HepG2 (cell line): ENCODE measurements around the gene GEMIN2. TPM values are rescaled to one million over a fixed set of nuclear protein-coding genes. Genes with fewer than 3 reads are reported as not detected.

ENCODE experiments used
- ELF3 ChIP-seq: IDR thresholded peaks from 2 replicates; pipeline ENCODE4 v1.6.1; 2016; ENCODE audit warnings: missing genetic modification reagents, missing compliant biosample characterization
- IKZF4 ChIP-seq: sonication (generic); formaldehyde crosslinking; IDR thresholded peaks from 2 replicates; pipeline ENCODE4 v1.5.1; 2020; ENCODE audit warnings: borderline replicate concordance, mild to moderate bottlenecking, low read depth, missing genetic modification reagents; ENCODE audit errors: not compliant biosample characterization
- JUN ChIP-seq: sonication (generic); formaldehyde crosslinking; IDR thresholded peaks from 2 replicates; pipeline ENCODE4 v1.4.0; 2020; ENCODE audit warnings: mild to moderate bottlenecking, missing genetic modification reagents
- NAIF1 ChIP-seq: sonication (generic); formaldehyde crosslinking; IDR thresholded peaks from 2 replicates; pipeline ENCODE4 v1.5.0; 2020; ENCODE audit warnings: mild to moderate bottlenecking, missing genetic modification reagents, borderline replicate concordance
- PHF21A ChIP-seq: sonication (generic); formaldehyde crosslinking; IDR thresholded peaks from 2 replicates; pipeline ENCODE4 v1.5.0; 2020; ENCODE audit warnings: mild to moderate bottlenecking, missing genetic modification reagents
- RARG ChIP-seq: sonication (generic); formaldehyde crosslinking; IDR thresholded peaks from 2 replicates; pipeline ENCODE4 v1.4.0; 2020; ENCODE audit warnings: low read depth, mild to moderate bottlenecking, missing genetic modification reagents
- SIX4 ChIP-seq: sonication (generic); formaldehyde crosslinking; IDR thresholded peaks from 2 replicates; pipeline ENCODE4 v1.4.0; 2020; ENCODE audit warnings: missing genetic modification reagents
- SOX6 ChIP-seq, 2 experiments: fragments of 450-650 bp in 1 of 2; sonication (generic) in 1 of 2; formaldehyde crosslinking in 1 of 2; IDR thresholded peaks; 2 replicates each; pipeline versions ENCODE4 v1.4.0 to v1.6.1; 2017 to 2020; ENCODE audit warnings: antibody characterized with exemption in 1 of 2, mild to moderate bottlenecking in 1 of 2, missing genetic modification reagents in 1 of 2
- TFDP2 ChIP-seq: sonication (generic); formaldehyde crosslinking; IDR thresholded peaks from 2 replicates; pipeline ENCODE4 v1.4.0; 2020; ENCODE audit warnings: missing genetic modification reagents
- ZBTB7B ChIP-seq: sonication (generic); formaldehyde crosslinking; IDR thresholded peaks from 2 replicates; pipeline ENCODE4 v1.4.0; 2020; ENCODE audit warnings: missing genetic modification reagents
- ZFP1 ChIP-seq: IDR thresholded peaks from 2 replicates; pipeline ENCODE4 v1.6.1; 2016
- ZNF224 ChIP-seq: sonication (generic); formaldehyde crosslinking; IDR thresholded peaks from 2 replicates; pipeline ENCODE4 v1.5.0; 2020; ENCODE audit warnings: mild to moderate bottlenecking, missing genetic modification reagents
- ZNF256 ChIP-seq: sonication (generic); formaldehyde crosslinking; conservative IDR thresholded peaks from 2 replicates; pipeline ENCODE4 v1.4.0; 2020; ENCODE audit warnings: missing genetic modification reagents
- ZNF296 ChIP-seq: sonication (generic); formaldehyde crosslinking; conservative IDR thresholded peaks from 2 replicates; pipeline ENCODE4 v1.5.0; 2020; ENCODE audit warnings: mild to moderate bottlenecking, missing genetic modification reagents
- ZNF362 ChIP-seq: sonication (generic); formaldehyde crosslinking; IDR thresholded peaks from 2 replicates; pipeline ENCODE4 v1.4.0; 2020; ENCODE audit warnings: missing genetic modification reagents, mild to moderate bottlenecking, borderline replicate concordance
- ZNF644 ChIP-seq: IDR thresholded peaks from 2 replicates; pipeline ENCODE4 v1.6.1; 2016; ENCODE audit warnings: low read depth
- ZNF674 ChIP-seq: sonication (generic); formaldehyde crosslinking; IDR thresholded peaks from 2 replicates; pipeline ENCODE4 v1.5.0; 2020; ENCODE audit warnings: low read depth, mild to moderate bottlenecking, missing genetic modification reagents
- ZNF740 ChIP-seq: sonication (generic); formaldehyde crosslinking; IDR thresholded peaks from 2 replicates; pipeline ENCODE4 v1.4.0; 2020; ENCODE audit warnings: missing genetic modification reagents
- ZNF772 ChIP-seq: sonication (generic); formaldehyde crosslinking; IDR thresholded peaks from 2 replicates; pipeline ENCODE4 v1.5.0; 2020; ENCODE audit warnings: mild to moderate bottlenecking, missing genetic modification reagents
- polyA plus RNA-seq, 8 experiments: library from polyadenylated mRNA; depleted of rRNA in 3 of 8; stranded (reverse) in 7 of 8; unstranded in 1 of 8; fragments of >200 nt; fragmentation: Illumina TruSeq in 4 of 8; extraction: Trizol in 4 of 8; gene quantifications; 2 replicates each; pipeline versions ENCODE4 v1.2.1 to v1.2.3, GENCODE V29; 2011 to 2016; ENCODE audit warnings: low read depth in 4 of 8, missing spikeins in 1 of 8, mixed read lengths in 1 of 8; ENCODE audit not compliant: insufficient read depth in 1 of 8
- total RNA-seq, 5 experiments: library from RNA; depleted of rRNA; stranded (reverse); fragments of >200 nt; fragmentation: Illumina TruSeq; extraction: Trizol; gene quantifications; 2 replicates each; pipeline ENCODE4 v1.2.3, GENCODE V29; 2016; ENCODE audit warnings: low read depth in 1 of 5
- TF ChIP-seq, protein P1 (sequence below): sonication (generic); formaldehyde crosslinking; IDR thresholded peaks from 2 replicates; pipeline ENCODE4 v1.4.0; 2020; ENCODE audit warnings: missing genetic modification reagents, borderline replicate concordance
- TF ChIP-seq, protein P2 (sequence below): sonication (generic); formaldehyde crosslinking; IDR thresholded peaks from 2 replicates; pipeline ENCODE4 v1.4.0; 2020; ENCODE audit warnings: missing genetic modification reagents, borderline replicate concordance
- TF ChIP-seq, protein P3 (sequence below): sonication (generic); IDR thresholded peaks from 2 replicates; pipeline ENCODE4 v1.6.1; 2016; ENCODE audit warnings: low read depth, borderline replicate concordance

Gene GEMIN2
- total and polyA plus RNA-seq, 2 of the 13 experiments (the other 11 are each of a cell fraction or from before 2014, with no cell fraction given): 54.8 to 110 TPM

DNA sequence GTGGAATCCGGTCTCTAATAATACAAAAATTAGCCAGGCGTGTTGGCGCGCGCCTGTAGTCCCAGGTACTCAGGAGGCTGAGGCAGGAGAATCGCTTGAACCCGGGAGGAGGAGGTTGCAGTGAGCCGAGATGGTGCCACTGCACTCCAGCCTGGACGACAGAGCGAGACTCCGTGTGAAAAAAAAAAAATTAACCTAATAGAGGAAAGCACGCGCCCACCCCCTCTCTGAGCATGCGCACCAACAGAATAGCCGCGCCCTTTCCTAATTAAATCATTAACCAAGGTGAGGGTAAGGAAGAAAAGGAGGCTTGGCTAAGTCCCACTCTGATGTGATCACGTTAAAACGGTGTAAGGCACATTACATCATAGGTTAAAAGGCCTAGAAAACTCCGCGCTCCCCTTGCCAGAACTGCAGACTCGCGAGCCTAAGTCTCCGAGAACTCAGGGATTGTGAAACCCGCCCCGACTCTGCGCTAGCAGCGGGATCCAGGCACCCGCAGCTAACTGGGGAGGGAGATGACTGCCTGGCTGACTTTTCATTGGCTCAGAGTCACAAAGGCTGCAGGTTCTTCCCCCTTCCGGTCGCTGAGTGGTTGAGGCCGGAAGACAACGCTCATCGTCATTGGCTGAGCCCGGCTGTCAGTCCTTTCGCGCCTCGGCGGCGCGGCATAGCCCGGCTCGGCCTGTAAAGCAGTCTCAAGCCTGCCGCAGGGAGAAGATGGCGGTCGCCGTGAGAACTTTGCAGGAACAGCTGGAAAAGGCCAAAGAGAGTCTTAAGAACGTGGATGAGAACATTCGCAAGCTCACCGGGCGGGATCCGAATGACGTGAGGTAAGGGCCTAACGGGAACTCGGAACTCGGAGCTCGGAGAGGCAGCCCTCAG is 60.7 kb downstream of the GEMIN2 start, which contains the start of gene PNN (continued):
- peak; percentile 62; the same call in 1 of the 2 replicates for TF ChIP-seq ZNF644
- no peak for TF ChIP-seq ELF3 (CRISPR knock-in tag)
- TF ChIP-seq ZNF296 (CRISPR knock-in tag): no peak
- peak; percentile 71 for TF ChIP-seq ZNF740 (CRISPR knock-in tag)
- TF ChIP-seq NAIF1 (CRISPR knock-in tag): peak; percentile 96
- TF ChIP-seq RARG (CRISPR knock-in tag): peak; percentile 98; the same call in 1 of the 2 replicates
- no peak; the same call in none of the 2 replicates for TF ChIP-seq SIX4 (CRISPR knock-in tag)
- TF ChIP-seq, protein P1, sequence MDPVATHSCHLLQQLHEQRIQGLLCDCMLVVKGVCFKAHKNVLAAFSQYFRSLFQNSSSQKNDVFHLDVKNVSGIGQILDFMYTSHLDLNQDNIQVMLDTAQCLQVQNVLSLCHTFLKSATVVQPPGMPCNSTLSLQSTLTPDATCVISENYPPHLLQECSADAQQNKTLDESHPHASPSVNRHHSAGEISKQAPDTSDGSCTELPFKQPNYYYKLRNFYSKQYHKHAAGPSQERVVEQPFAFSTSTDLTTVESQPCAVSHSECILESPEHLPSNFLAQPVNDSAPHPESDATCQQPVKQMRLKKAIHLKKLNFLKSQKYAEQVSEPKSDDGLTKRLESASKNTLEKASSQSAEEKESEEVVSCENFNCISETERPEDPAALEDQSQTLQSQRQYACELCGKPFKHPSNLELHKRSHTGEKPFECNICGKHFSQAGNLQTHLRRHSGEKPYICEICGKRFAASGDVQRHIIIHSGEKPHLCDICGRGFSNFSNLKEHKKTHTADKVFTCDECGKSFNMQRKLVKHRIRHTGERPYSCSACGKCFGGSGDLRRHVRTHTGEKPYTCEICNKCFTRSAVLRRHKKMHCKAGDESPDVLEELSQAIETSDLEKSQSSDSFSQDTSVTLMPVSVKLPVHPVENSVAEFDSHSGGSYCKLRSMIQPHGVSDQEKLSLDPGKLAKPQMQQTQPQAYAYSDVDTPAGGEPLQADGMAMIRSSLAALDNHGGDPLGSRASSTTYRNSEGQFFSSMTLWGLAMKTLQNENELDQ (CRISPR knock-in tag): peak; percentile 95
- peak; percentile 84 for TF ChIP-seq ZBTB7B (CRISPR knock-in tag)
- peak; percentile 95; the same call in 1 of the 2 replicates for TF ChIP-seq TFDP2 (CRISPR knock-in tag)
- TF ChIP-seq IKZF4 (CRISPR knock-in tag): peak; percentile 99
- TF ChIP-seq ZFP1 (CRISPR knock-in tag): no peak; the same call in 1 of the 2 replicates
- TF ChIP-seq ZNF256 (CRISPR knock-in tag): no peak
- TF ChIP-seq ZNF224: peak; percentile 88
- TF ChIP-seq JUN (CRISPR knock-in tag): peak; percentile 91
- peak; percentile 64; the same call in 1 of the 2 replicates for TF ChIP-seq ZNF674 (CRISPR knock-in tag)
- peak; percentile 100 for TF ChIP-seq ZNF362 (CRISPR knock-in tag)
- TF ChIP-seq ZNF772 (CRISPR knock-in tag): peak; percentile 97
- TF ChIP-seq, protein P2, sequence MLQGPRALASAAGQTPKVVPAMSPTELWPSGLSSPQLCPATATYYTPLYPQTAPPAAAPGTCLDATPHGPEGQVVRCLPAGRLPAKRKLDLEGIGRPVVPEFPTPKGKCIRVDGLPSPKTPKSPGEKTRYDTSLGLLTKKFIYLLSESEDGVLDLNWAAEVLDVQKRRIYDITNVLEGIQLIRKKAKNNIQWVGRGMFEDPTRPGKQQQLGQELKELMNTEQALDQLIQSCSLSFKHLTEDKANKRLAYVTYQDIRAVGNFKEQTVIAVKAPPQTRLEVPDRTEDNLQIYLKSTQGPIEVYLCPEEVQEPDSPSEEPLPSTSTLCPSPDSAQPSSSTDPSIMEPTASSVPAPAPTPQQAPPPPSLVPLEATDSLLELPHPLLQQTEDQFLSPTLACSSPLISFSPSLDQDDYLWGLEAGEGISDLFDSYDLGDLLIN (CRISPR knock-in tag): no peak; the same call in none of the 2 replicates
- TF ChIP-seq PHF21A (CRISPR knock-in tag): no peak
- TF ChIP-seq, protein P3, sequence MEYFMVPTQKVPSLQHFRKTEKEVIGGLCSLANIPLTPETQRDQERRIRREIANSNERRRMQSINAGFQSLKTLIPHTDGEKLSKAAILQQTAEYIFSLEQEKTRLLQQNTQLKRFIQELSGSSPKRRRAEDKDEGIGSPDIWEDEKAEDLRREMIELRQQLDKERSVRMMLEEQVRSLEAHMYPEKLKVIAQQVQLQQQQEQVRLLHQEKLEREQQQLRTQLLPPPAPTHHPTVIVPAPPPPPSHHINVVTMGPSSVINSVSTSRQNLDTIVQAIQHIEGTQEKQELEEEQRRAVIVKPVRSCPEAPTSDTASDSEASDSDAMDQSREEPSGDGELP: peak; percentile 67
- TF ChIP-seq SOX6 (IDR thresholded peaks at IDR 0.05): no peak
- TF ChIP-seq SOX6 (CRISPR knock-in tag; IDR thresholded peaks at IDR 0.05): peak; percentile 88
